GM12865 (cell line): ENCODE results near the gene MCOLN1.
"Not testable (repeated sequence)": the region's sequence is repeated elsewhere in the genome, so short reads cannot be mapped to it uniquely, and the experiment has no call there.

Experiments used
- DNase-seq: peaks from one replicate; pipeline ENCODE4 v3.0.0; 2010; ENCODE audit warnings: low read depth
- H3K4me3 ChIP-seq: 2 replicates; pipeline ENCODE4 v1.5.1; 2011; ENCODE audit warnings: mild to moderate bottlenecking, low read depth, low read length, control low read depth
- CTCF ChIP-seq: IDR thresholded peaks from 2 replicates; pipeline ENCODE4 v1.5.1; 2011; ENCODE audit warnings: low read length, control low read depth, low read depth, inconsistent platforms; ENCODE audit not compliant: insufficient read depth; ENCODE audit errors: missing control alignments

The MCOLN1 gene

GRCh38 chr19:7535998-7536695 lies 13.7 kb downstream of the MCOLN1 start:
- peak overlapping the region; percentile 92 for H3K4me3 ChIP-seq
- no peak for DNase-seq
- TF ChIP-seq CTCF: no peak

GRCh38 chr19:7538990-7539389 lies 16.6 kb downstream of the MCOLN1 start:
- DNase-seq, H3K4me3 ChIP-seq: not testable (repeated sequence)

- no peak for TF ChIP-seq CTCF
- H3K4me3 ChIP-seq: no peak overlapping the region
- no peak for DNase-seq
Observed at GRCh38 chr19:7539827-7540425, 17.5 kb downstream of the MCOLN1 start.

GRCh38 chr19:7540761-7541474 lies 18.5 kb downstream of the MCOLN1 start:
- no peak for TF ChIP-seq CTCF
- DNase-seq: no peak

GRCh38 chr19:7541475-7541824 lies 19.0 kb downstream of the MCOLN1 start:
- TF ChIP-seq CTCF: no peak

More at GRCh38 chr19:7540761-7541474, 18.5 kb downstream of the MCOLN1 start:
- H3K4me3 ChIP-seq: no peak overlapping the region

GRCh38 chr19:7541828-7542443 lies 19.5 kb downstream of the MCOLN1 start:
- H3K4me3 ChIP-seq: no peak overlapping the region
- no peak for TF ChIP-seq CTCF
- DNase-seq: no peak

More at GRCh38 chr19:7541475-7541824, 19.0 kb downstream of the MCOLN1 start:
- DNase-seq: no peak
- H3K4me3 ChIP-seq: no peak overlapping the region
